ENCODE measurements around the gene PLPP4. TPM values are rescaled to one million over a fixed set of nuclear protein-coding genes. Genes with fewer than 3 reads are reported as not detected.

The PLPP4 gene
- total RNA-seq, 2 donors from 2014 or later: 0.27 to 61.3 TPM

DNA sequence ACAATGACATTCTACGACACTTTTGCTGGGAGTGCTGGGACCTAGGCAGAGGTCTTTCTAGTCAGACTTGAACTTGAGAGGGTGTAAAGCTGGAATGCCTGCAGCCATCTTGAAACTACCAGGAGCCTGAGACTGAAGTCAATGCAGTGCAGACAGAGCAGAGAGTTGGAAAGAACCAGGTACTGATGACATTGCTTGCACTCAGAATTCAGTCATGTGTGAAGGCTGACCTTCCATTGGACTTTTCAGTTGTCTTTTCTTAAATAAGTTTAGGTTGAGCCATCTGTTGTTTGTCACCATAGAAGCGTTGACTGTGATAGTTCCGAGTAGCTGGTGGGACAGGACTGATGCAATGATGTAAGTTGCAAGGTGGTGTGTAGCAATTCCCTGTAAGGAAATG is 3.1 kb upstream of the PLPP4 start:
- no peak for DNase-seq (ENCODE audit: low spot score)
- H3K4me3 ChIP-seq: no peak overlapping the region
- no peak for TF ChIP-seq POLR2AphosphoS5 (IDR thresholded peaks at IDR 0.05)
- no peaks in the 10 kb centered on the region for H3K36me3 ChIP-seq
- H3K27me3 ChIP-seq (replicated peaks; ENCODE audit: insufficient read depth): no peaks in the 10 kb centered on the region
- WGBS: 86% methylated on average over 3 of the region's 3 CpGs
- intact Hi-C loops (cut with DNase I): no loop called here
- H3K27ac ChIP-seq: no peak overlapping the region
- H3K9me3 ChIP-seq: no peaks in the 10 kb centered on the region
- H3K4me1 ChIP-seq (replicated peaks): no peaks in the 10 kb centered on the region

DNA sequence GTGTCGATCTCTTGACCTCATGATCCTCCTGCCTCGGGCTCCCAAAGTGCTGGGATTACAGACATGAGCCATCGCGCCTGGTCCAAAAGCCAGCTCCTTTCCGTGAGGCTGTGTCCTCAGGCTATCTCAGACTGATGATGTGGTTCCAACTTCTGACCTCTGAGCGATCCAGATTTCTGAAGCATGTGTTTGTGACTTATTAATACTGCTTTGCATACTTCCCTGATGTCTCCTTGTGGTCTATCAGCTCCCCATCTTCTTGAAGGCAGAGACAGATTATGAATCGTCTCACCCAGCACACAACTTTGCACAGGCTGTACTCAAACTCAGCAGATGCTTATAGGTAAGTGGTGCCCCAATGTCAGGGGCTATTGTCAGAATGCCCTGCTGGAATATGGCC is 2.0 kb upstream of the PLPP4 start:
- H3K9me3 ChIP-seq: no peaks in the 10 kb centered on the region
- WGBS: 89% methylated on average over 7 of the region's 7 CpGs

DNA sequence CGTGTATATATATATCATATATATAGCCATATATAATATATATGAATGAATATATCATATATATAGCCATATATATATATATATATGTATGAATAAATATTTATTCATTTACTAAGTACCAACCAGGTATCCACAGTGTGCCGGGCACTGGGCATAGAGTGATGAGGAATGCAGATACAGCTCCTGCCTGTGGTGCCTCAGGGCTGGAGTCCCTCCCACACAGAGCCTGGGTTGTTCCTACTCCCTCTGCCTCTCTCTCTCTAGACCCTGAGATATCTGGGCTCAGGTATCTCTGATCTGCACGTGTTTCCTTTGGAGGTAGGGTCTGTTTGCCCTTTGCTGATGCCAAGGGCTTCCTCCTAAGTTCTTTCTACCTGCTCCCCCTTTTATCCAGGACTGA is 1.4 kb upstream of the PLPP4 start:
- TF ChIP-seq POLR2A (IDR thresholded peaks at IDR 0.05): no peak
- TF ChIP-seq, protein P1, sequence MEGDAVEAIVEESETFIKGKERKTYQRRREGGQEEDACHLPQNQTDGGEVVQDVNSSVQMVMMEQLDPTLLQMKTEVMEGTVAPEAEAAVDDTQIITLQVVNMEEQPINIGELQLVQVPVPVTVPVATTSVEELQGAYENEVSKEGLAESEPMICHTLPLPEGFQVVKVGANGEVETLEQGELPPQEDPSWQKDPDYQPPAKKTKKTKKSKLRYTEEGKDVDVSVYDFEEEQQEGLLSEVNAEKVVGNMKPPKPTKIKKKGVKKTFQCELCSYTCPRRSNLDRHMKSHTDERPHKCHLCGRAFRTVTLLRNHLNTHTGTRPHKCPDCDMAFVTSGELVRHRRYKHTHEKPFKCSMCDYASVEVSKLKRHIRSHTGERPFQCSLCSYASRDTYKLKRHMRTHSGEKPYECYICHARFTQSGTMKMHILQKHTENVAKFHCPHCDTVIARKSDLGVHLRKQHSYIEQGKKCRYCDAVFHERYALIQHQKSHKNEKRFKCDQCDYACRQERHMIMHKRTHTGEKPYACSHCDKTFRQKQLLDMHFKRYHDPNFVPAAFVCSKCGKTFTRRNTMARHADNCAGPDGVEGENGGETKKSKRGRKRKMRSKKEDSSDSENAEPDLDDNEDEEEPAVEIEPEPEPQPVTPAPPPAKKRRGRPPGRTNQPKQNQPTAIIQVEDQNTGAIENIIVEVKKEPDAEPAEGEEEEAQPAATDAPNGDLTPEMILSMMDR (IDR thresholded peaks at IDR 0.05): no peak
- TF ChIP-seq POLR2AphosphoS5 (IDR thresholded peaks at IDR 0.05): no peak
- no peak overlapping the region for H3K27ac ChIP-seq
- no peaks in the 10 kb centered on the region for H3K4me1 ChIP-seq (replicated peaks)
- intact Hi-C loops (cut with DNase I): no loop called here
- DNase-seq (ENCODE audit: low spot score): no peak
- no peaks in the 10 kb centered on the region for H3K36me3 ChIP-seq
- H3K9me3 ChIP-seq: no peaks in the 10 kb centered on the region
- WGBS: 68% methylated on average over 3 of the region's 3 CpGs
- H3K27me3 ChIP-seq (replicated peaks; ENCODE audit: insufficient read depth): no peaks in the 10 kb centered on the region
- no peak overlapping the region for H3K4me3 ChIP-seq

More for the DNA sequence above, 2.0 kb upstream of the PLPP4 start:
- Histone ChIP-seq H3K4me3 (no peak overlapping the region), H3K27me3 (replicated peaks; ENCODE audit: insufficient read depth) (no peaks in the 10 kb centered on the region), H3K36me3 (no peaks in the 10 kb centered on the region), H3K4me1 (replicated peaks) (no peaks in the 10 kb centered on the region), H3K27ac (no peak overlapping the region)
- TF ChIP-seq, protein P1 (IDR thresholded peaks at IDR 0.05): no peak
- TF ChIP-seq POLR2A (IDR thresholded peaks at IDR 0.05): no peak
- TF ChIP-seq POLR2AphosphoS5 (IDR thresholded peaks at IDR 0.05): no peak
- intact Hi-C loops (cut with DNase I): no loop called here
- DNase-seq (ENCODE audit: low spot score): no peak

DNA sequence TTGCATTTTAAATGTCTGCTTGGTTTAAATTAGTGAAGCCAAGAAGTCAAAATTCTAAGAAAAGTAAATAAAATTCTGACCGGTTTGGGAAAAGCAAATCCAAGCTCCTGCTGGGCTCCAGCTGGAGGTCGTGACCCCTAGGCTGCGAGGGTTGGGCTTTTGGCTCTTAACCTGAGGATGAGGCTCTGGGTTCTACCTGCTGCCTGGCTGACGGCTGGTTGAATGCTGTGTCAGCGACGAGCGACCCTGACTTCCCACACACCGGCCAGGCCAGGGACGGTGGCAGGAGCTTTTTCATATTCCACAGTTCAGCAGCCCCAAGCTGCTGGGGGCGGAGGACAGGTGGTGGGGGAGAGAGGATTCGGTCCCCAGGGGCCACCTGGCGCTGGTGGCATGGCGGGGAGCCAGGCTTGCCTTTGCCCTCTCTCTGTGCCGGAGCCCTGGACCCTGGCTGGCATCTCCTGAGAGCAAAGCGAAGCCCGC is 843 bp upstream of the PLPP4 start:
- Histone ChIP-seq H3K36me3 (no peaks in the 10 kb centered on the region), H3K4me1 (replicated peaks) (no peaks in the 10 kb centered on the region), H3K27ac (no peak overlapping the region), H3K9me3 (no peaks in the 10 kb centered on the region), H3K27me3 (replicated peaks; ENCODE audit: insufficient read depth) (no peaks in the 10 kb centered on the region), H3K4me3 (peak overlapping the region; percentile 32 to 44)
- TF ChIP-seq POLR2A (IDR thresholded peaks at IDR 0.05): no peak
- no peak for TF ChIP-seq POLR2AphosphoS5 (IDR thresholded peaks at IDR 0.05)
- TF ChIP-seq, protein P1 (IDR thresholded peaks at IDR 0.05): no peak
- 24% methylated on average over 16 of the region's 16 CpGs for WGBS
- intact Hi-C loops (cut with DNase I): no loop called here
- DNase-seq (ENCODE audit: low spot score): no peak

DNA sequence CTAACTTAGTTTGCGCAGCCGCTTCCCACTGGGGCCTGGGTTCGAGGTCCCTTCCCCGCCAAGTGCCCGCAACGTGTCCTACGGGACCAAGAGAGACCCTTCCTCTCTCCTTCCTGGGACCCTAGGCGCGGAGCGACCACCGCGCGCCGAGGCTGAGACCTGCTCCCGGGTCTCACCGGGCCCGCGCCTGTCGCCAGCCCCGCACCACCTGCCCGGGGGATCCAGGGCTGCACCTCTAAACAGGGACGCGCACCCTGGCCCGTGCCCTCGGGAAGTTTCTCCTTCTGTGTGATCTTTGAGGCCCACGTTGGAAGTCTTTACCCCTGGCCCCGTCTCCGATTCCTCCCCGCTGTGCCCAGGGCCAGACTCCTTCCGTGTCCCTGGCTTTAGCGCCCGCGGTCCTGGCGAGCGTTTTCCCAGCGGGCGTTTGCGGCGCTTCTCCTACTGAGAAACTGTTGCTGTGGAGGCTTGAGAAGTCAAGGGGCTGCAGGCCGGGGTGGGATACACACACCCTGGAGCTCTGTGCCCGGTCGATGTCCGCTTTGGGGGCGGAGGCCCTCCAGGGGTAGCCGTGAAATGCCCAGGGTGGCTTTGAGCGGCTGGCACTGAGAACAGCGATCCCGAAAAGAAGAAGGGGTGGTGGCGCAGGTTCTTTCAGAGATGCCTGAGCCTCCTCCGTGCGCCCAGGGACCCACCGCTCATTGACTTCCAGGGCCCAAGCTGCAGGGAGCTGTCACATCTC is 575 bp downstream of the PLPP4 start:
- no peaks in the 10 kb centered on the region for H3K27me3 ChIP-seq (replicated peaks; ENCODE audit: insufficient read depth)
- intact Hi-C loops (cut with DNase I): no loop called here
- H3K27ac ChIP-seq: no peak overlapping the region
- H3K4me3 ChIP-seq: peak overlapping the region; percentile 32 to 44
- WGBS: 13% methylated on average over 41 of the region's 52 CpGs
- DNase-seq (ENCODE audit: low spot score): no peak
- H3K9me3 ChIP-seq: no peaks in the 10 kb centered on the region
- H3K4me1 ChIP-seq (replicated peaks): no peaks in the 10 kb centered on the region
- TF ChIP-seq, protein P1 (IDR thresholded peaks at IDR 0.05): no peak
- no peak for TF ChIP-seq POLR2AphosphoS5 (IDR thresholded peaks at IDR 0.05)
- TF ChIP-seq POLR2A (IDR thresholded peaks at IDR 0.05): no peak
- no peaks in the 10 kb centered on the region for H3K36me3 ChIP-seq

Data from prostate gland (tissue), 2 donors.